Mononuclear cell (primary cell): ENCODE results near the gene TBC1D20. TPM values are rescaled to one million over a fixed set of nuclear protein-coding genes. Genes with fewer than 3 reads are reported as not detected.
"Not testable (repeated sequence)": the region's sequence is repeated elsewhere in the genome, so short reads cannot be mapped to it uniquely, and the experiment has no call there.

Experiments used
- H3K27me3 ChIP-seq: 2 replicates; pipeline ENCODE4 v1.6.0; 2011; ENCODE audit warnings: low read length, control low read depth; ENCODE audit not compliant: insufficient read depth
- H3K4me1 ChIP-seq: 2 replicates; pipeline ENCODE4 v1.5.1; 2011; ENCODE audit warnings: mild to moderate bottlenecking, low read length, control low read depth; ENCODE audit not compliant: insufficient read depth
- H3K4me3 ChIP-seq: 2 replicates; pipeline ENCODE4 v1.5.1; 2011; ENCODE audit warnings: mild to moderate bottlenecking, low read length, moderate library complexity
- H3K9me3 ChIP-seq: 2 replicates; pipeline ENCODE4 v1.5.1; 2011; ENCODE audit warnings: low read depth, mild to moderate bottlenecking, control low read depth, low read length
- total RNA-seq: library from RNA; depleted of rRNA; stranded (reverse); fragments of >200 nt; gene quantifications from one replicate; pipeline ENCODE4 v1.2.3, GENCODE V29; 2012

Gene TBC1D20
- total RNA-seq, 1 donor: 16.2 TPM

DNA sequence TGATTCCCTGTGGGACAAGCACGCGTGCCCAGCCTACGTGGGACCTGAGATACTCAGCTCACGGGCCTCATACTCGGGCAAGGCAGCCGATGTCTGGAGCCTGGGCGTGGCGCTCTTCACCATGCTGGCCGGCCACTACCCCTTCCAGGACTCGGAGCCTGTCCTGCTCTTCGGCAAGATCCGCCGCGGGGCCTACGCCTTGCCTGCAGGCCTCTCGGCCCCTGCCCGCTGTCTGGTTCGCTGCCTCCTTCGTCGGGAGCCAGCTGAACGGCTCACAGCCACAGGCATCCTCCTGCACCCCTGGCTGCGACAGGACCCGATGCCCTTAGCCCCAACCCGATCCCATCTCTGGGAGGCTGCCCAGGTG is 66.1 kb downstream of the TBC1D20 start:
- no peaks in the 10 kb centered on the region for H3K9me3 ChIP-seq
- H3K4me3 ChIP-seq: no peak overlapping the region
- H3K4me1 ChIP-seq: no peaks in the 10 kb centered on the region
- no peaks in the 10 kb centered on the region for H3K27me3 ChIP-seq

DNA sequence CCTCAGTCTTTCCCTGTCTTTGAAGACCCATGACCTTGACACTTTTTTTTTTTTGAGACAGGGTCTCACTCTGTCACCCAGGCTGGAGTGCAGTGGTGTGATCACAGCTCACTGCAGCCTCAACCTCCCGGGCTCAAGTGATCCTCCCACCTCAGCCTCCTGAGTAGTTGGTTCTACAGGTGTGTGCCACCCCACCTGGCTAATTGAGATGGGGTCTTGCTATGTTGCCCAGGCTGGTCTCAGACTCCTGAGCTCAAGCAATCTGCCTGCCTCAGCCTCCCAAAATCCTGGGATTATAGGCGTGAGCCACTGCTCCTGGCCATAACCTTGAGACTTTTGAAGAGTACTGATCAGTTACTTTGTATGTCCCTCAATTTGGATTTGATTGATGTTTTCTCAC is 69.0 kb downstream of the TBC1D20 start:
- not testable (repeated sequence) for H3K4me1 ChIP-seq, H3K4me3 ChIP-seq, H3K27me3 ChIP-seq, H3K9me3 ChIP-seq

DNA sequence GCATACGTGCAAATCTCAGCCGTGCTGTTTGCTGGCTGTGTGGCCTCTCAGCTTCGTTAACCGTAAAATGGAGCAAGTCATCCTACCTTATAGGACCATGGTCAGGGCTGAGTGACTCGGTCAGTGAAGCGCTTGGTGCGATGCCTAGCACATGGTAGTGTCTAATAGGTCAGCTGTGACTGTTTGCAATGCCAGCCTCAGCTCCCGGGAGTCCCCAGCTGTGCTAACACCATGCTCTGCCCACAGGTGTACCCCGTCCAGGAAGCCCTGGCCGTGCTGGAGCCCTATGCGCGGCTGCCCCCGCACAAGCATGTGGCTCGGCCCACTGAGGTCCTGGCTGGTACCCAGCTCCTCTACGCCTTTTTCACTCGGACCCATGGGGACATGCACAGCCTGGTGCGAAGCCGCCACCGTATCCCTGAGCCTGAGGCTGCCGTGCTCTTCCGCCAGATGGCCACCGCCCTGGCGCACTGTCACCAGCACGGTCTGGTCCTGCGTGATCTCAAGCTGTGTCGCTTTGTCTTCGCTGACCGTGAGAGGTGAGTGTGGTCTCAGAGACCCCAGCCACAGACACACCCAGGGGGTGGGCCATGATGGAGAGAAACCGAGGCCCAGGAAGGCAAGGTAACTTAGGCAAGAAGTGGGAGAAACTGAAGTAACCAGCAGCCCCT is 71.2 kb downstream of the TBC1D20 start:
- H3K4me1 ChIP-seq: no peaks in the 10 kb centered on the region
- H3K27me3 ChIP-seq: no peaks in the 10 kb centered on the region
- no peak overlapping the region for H3K4me3 ChIP-seq
- no peaks in the 10 kb centered on the region for H3K9me3 ChIP-seq

DNA sequence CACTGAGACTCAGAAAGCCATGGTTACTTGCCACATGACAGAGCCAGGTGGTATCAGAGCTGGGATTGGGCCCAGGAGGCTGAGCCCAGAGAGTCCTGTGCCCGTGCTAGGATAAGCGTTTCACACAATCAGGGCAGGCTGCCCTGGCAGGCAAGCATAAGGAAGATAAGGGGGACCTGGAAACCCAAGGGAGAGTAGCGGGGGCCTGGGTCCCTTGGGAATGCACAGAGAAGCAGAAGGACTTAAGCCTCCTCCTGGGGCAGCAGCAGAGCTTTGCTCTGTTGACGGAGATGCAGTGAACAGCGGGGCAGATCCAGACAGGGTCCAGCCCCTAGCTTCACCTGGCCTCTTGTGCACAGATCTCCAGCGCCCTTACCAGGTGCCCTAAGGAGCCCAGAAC is 73.1 kb downstream of the TBC1D20 start:
- Histone ChIP-seq H3K27me3 (no peaks in the 10 kb centered on the region), H3K4me1 (no peaks in the 10 kb centered on the region), H3K9me3 (no peaks in the 10 kb centered on the region), H3K4me3 (no peak overlapping the region)

DNA sequence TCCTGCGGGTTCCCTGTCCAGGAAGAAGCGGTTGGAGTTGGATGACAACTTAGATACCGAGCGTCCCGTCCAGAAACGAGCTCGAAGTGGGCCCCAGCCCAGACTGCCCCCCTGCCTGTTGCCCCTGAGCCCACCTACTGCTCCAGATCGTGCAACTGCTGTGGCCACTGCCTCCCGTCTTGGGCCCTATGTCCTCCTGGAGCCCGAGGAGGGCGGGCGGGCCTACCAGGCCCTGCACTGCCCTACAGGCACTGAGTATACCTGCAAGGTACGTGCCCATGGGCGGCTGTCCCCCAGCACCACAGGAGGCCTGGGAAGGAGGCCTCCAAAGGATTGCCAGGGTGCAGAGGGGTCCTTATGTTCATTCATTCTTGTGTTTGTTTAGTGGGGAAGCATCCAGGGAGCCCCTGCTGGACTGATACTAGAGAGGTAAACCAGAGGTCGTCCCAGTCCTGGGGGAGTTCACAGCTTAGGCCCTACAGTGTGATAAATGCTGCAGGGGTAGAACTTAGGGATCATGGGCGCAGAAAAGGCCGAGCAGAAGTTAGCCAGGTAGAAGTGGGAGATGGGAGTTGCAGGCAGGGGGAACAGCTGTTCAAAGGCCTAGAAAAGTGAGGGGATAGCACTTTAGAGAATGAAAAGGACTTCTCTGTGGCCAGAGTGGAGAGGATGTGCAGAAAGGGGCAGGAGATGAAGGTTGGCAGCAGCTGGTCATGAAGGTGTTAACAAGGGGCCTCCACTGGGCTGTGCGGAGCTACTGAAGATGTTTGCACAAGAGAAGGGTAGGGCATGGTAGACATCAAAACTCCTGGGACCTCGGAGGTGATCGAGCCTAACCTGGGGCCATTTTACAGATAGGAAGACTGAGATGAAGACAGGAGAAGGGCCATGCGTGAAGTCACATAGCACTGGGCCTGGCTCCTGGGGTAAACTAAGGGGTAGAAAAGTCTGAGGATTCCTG is 74.0 kb downstream of the TBC1D20 start:
- Histone ChIP-seq H3K4me3 (no peak overlapping the region), H3K9me3 (no peaks in the 10 kb centered on the region), H3K4me1 (no peaks in the 10 kb centered on the region), H3K27me3 (no peaks in the 10 kb centered on the region)

DNA sequence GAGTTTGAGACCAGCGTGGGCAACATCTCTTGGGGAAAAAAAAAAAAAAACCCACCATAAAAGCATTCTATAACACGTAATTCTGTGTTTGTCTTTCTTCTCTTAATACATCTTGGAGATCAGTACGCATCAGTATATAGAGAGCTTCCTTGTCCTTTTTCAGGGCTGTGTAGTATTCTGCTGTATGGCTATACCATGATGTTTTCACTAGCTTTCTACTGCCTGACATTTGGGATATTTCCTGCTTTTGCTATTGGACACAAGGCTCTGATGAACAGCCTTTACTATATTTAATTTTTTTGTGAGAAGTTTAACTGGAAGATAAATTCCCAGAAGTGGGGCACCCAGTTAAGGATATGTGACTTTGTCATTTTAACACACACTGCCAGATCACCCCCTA is 74.8 kb downstream of the TBC1D20 start:
- H3K4me3 ChIP-seq: no peak overlapping the region
- no peaks in the 10 kb centered on the region for H3K9me3 ChIP-seq
- H3K27me3 ChIP-seq: no peaks in the 10 kb centered on the region
- H3K4me1 ChIP-seq: no peaks in the 10 kb centered on the region

DNA sequence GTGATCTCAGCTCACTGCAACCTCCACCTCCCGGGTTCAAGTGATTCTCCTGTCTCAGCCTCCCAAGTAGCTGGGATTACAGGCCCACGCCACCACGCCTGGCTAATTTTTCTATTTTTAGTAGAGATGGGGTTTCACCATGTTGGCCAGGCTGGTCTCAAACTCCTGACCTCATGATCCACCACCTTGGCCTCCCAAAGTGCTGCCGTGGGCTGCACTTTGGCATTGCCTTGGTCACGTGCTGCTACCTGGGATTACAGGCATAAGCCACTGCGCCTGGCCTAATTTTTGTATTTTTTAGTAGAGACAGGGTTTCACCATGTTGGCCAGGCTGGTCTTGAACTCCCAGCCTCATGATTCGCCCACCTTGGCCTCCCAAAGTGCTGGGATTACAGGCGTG is 75.7 kb downstream of the TBC1D20 start:
- not testable (repeated sequence) for H3K9me3 ChIP-seq, H3K27me3 ChIP-seq, H3K4me3 ChIP-seq

More for the DNA sequence above, 75.7 kb downstream of the TBC1D20 start:
- not testable (repeated sequence) for H3K4me1 ChIP-seq

Other genes with a start within 250 kb of the TBC1D20 start
- gene DEFB129, start 235.3 kb downstream of the TBC1D20 start, total RNA-seq: not detected
- not detected for gene DEFB132, start 204.8 kb downstream of the TBC1D20 start, total RNA-seq
- 0.73 TPM for gene C20orf96, start 171.8 kb downstream of the TBC1D20 start, total RNA-seq
- gene ZCCHC3, start 165.0 kb downstream of the TBC1D20 start, total RNA-seq: 16.8 TPM
- 1.3 TPM for gene SOX12, start 137.0 kb downstream of the TBC1D20 start, total RNA-seq
- gene NRSN2, start 115.4 kb downstream of the TBC1D20 start, total RNA-seq: 0.63 TPM
- gene TRIB3, start 81.8 kb downstream of the TBC1D20 start, total RNA-seq: 4.8 TPM
- 49.4 TPM for gene RBCK1, start 54.2 kb downstream of the TBC1D20 start, total RNA-seq
- 54.7 TPM for gene CSNK2A1, start 81.3 kb upstream of the TBC1D20 start, total RNA-seq
- not detected for gene TCF15, start 147.8 kb upstream of the TBC1D20 start, total RNA-seq
- 35.2 TPM for gene SRXN1, start 190.7 kb upstream of the TBC1D20 start, total RNA-seq
- not detected for gene SCRT2, start 213.3 kb upstream of the TBC1D20 start, total RNA-seq